ENCODE results near the gene SPATA21. TPM values are rescaled to one million over a fixed set of nuclear protein-coding genes. Genes with fewer than 3 reads are reported as not detected.

SPATA21 gene
- total and polyA plus RNA-seq, 12 donors = 0.13 to 3.1 (median 0.16) TPM; not detected in 8

GRCh38 chr1:16464917-16465625 is 27.8 kb upstream of the SPATA21 start:
- H3K4me3 ChIP-seq = no peak overlapping the region
- no peak for DNase-seq
- no peak overlapping the region for H3K27ac ChIP-seq
- intact Hi-C loops (cut with DNase I) = no loop called here
- 93 to 95% (median 94%) methylated on average over 20 to 21 of the region's 21 CpGs for WGBS, 4 donors
- H3K27me3 ChIP-seq = no peaks in the 10 kb centered on the region
- no peaks in the 10 kb centered on the region for H3K4me1 ChIP-seq (replicated peaks in 1 of 2)
- H3K36me3 ChIP-seq (replicated peaks in 1 of 2) = peaks cover 0 to 19% of the 10 kb centered on the region in 2 donors
- H3K9me3 ChIP-seq (replicated peaks in 1 of 3) = no peaks in the 10 kb centered on the region
- no peak for TF ChIP-seq POLR2A (IDR thresholded peaks at IDR 0.05)
- TF ChIP-seq, protein P1, sequence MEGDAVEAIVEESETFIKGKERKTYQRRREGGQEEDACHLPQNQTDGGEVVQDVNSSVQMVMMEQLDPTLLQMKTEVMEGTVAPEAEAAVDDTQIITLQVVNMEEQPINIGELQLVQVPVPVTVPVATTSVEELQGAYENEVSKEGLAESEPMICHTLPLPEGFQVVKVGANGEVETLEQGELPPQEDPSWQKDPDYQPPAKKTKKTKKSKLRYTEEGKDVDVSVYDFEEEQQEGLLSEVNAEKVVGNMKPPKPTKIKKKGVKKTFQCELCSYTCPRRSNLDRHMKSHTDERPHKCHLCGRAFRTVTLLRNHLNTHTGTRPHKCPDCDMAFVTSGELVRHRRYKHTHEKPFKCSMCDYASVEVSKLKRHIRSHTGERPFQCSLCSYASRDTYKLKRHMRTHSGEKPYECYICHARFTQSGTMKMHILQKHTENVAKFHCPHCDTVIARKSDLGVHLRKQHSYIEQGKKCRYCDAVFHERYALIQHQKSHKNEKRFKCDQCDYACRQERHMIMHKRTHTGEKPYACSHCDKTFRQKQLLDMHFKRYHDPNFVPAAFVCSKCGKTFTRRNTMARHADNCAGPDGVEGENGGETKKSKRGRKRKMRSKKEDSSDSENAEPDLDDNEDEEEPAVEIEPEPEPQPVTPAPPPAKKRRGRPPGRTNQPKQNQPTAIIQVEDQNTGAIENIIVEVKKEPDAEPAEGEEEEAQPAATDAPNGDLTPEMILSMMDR (IDR thresholded peaks at IDR 0.05) = no peak

- H3K36me3 ChIP-seq (replicated peaks in 1 of 2) = peaks cover 0 to 41% of the 10 kb centered on the region in 2 donors
- 90 to 96% (median 93%) methylated on average over 7 of the region's 7 CpGs for WGBS, 4 donors
- no peak for TF ChIP-seq POLR2A (IDR thresholded peaks at IDR 0.05)
- TF ChIP-seq, protein P1 (IDR thresholded peaks at IDR 0.05) = no peak
- no peak overlapping the region for H3K27ac ChIP-seq
- no peaks in the 10 kb centered on the region for H3K27me3 ChIP-seq
- intact Hi-C loops (cut with DNase I) = no loop called here
- no peak for DNase-seq
- H3K4me3 ChIP-seq = no peak overlapping the region
- no peaks in the 10 kb centered on the region for H3K9me3 ChIP-seq (replicated peaks in 1 of 3)
- no peaks in the 10 kb centered on the region for H3K4me1 ChIP-seq (replicated peaks in 1 of 2)
Observed at GRCh38 chr1:16462773-16463330, 25.6 kb upstream of the SPATA21 start.

- Histone ChIP-seq H3K27ac (no peak overlapping the region), H3K36me3 (replicated peaks in 1 of 2) (peaks cover 0 to 53% of the 10 kb centered on the region in 2 donors), H3K9me3 (replicated peaks in 1 of 3) (no peaks in the 10 kb centered on the region), H3K4me1 (replicated peaks in 1 of 2) (peaks cover 0 to 5% of the 10 kb centered on the region in 2 donors), H3K27me3 (no peaks in the 10 kb centered on the region), H3K4me3 (no peak overlapping the region)
- TF ChIP-seq, protein P1 (IDR thresholded peaks at IDR 0.05) = no peak
- TF ChIP-seq POLR2A (IDR thresholded peaks at IDR 0.05) = no peak
- 93 to 97% (median 96%) methylated on average over 3 of the region's 3 CpGs for WGBS, 4 donors
- no peak for DNase-seq
- intact Hi-C loops (cut with DNase I) = no loop called here
Observed at GRCh38 chr1:16461681-16462080, 24.5 kb upstream of the SPATA21 start.

DNA sequence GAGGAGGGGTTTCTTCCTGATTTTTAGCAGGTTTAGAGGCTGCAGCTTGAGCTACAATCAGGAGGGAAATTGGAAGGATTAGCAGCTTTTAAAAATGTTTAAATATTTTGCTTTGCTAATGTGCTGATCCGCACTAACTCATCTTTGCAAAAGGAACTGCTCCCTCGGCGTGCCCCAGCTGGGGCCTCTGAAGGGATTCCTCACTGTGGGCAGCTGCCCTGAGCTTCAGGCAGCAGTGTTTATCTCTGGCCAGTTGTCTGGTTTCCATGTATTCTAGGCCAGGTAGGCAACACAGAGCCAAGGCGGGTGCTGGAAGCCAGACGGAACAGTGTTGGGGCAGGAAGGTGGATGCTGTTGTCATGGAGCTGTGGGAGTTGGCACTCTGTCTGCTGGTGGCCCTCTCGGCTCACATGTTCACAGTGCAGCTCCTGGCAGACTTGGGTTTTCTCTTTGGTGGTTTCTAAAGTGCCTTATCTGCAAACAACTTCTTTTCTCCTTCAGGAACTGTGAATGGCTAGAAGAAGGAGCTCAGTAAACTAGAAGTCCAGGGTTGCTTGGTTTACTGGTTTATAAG is 22.2 kb upstream of the SPATA21 start:
- Histone ChIP-seq H3K27ac (peak overlapping the region in 1 of 5 donors; percentile 3), H3K36me3 (replicated peaks in 1 of 2) (peaks cover 0 to 67% of the 10 kb centered on the region in 2 donors), H3K27me3 (no peaks in the 10 kb centered on the region), H3K4me3 (no peak overlapping the region), H3K9me3 (replicated peaks in 1 of 3) (no peaks in the 10 kb centered on the region), H3K4me1 (replicated peaks in 1 of 2) (peaks cover 0 to 5% of the 10 kb centered on the region in 2 donors)
- intact Hi-C loops (cut with DNase I) = no loop called here
- 87 to 94% (median 89%) methylated on average over 6 of the region's 6 CpGs for WGBS, 4 donors
- no peak for DNase-seq
- no peak for TF ChIP-seq POLR2A (IDR thresholded peaks at IDR 0.05)
- TF ChIP-seq, protein P1 (IDR thresholded peaks at IDR 0.05) = no peak
